ENCODE measurements around the gene B3GALT5.
"Not testable (repeated sequence)": the region's sequence is repeated elsewhere in the genome, so short reads cannot be mapped to it uniquely, and the experiment has no call there.

- TF ChIP-seq CTCF, POLR2A (IDR thresholded peaks at IDR 0.05): not testable (repeated sequence)
Measured at GRCh38 chr21:39583586-39583985, 29.2 kb upstream of the B3GALT5 start.
